ENCODE results near the gene PGLYRP4. TPM values are rescaled to one million over a fixed set of nuclear protein-coding genes. Genes with fewer than 3 reads are reported as not detected.

Gene PGLYRP4
- total and polyA plus RNA-seq, 2 donors (not counting 1 experiment from before 2014, with no cell fraction given): not detected

- Mint-ChIP-seq H3K4me3 (no peak overlapping the region), H3K27ac (no peak overlapping the region), H3K27me3 (peaks cover 46% of the 10 kb centered on the region), H3K4me1 (peaks cover 20% of the 10 kb centered on the region), H3K9me3 (ENCODE audit: insufficient read depth) (no peaks in the 10 kb centered on the region)
- ATAC-seq (ENCODE audit: low read depth) (no peak), DNase-seq (no peak)
- Histone ChIP-seq H3K27me3 (replicated peaks in 1 of 4; ENCODE audit: control extremely low read depth in 1 of 4, control insufficient read depth in 3 of 4, insufficient read depth in 4 of 4, low read length in 3 of 4) (peaks cover 0 to 7% (median 3%) of the 10 kb centered on the region in 4 experiments), H4K20me1 (ENCODE audit: control insufficient read depth, insufficient read depth, low read length, poor library complexity, severe bottlenecking) (no peaks in the 10 kb centered on the region), H3K4me3 (ENCODE audit: control extremely low read depth in 1 of 5, extremely low read depth in 1 of 5, insufficient read depth in 1 of 5, low read depth in 2 of 5, low read length in 4 of 5) (peak overlapping the region in 1 of 5 experiments; percentile 26), H2AFZ (ENCODE audit: insufficient read depth, low read depth, low read length, poor library complexity, severe bottlenecking) (no peak overlapping the region), H3K9ac (ENCODE audit: low read length) (no peak overlapping the region), H3K9me3 (ENCODE audit: control extremely low read depth in 1 of 3, control insufficient read depth in 2 of 3, insufficient read depth in 1 of 3, low read length in 2 of 3) (no peaks in the 10 kb centered on the region), H3K79me2 (ENCODE audit: control insufficient read depth, insufficient read depth, low read length) (no peaks in the 10 kb centered on the region), H3K4me1 (ENCODE audit: control insufficient read depth in 2 of 2, insufficient read depth in 2 of 2, low read length in 2 of 2) (peaks cover 10 to 12% of the 10 kb centered on the region in 2 donors), H3K36me3 (replicated peaks in 1 of 2; ENCODE audit: control extremely low read depth in 1 of 2, control insufficient read depth in 1 of 2, extremely low read depth in 1 of 2, insufficient read depth in 2 of 2, low read length in 1 of 2) (no peaks in the 10 kb centered on the region), H3K27ac (ENCODE audit: low read length in 2 of 2) (no peak overlapping the region), H3K4me2 (replicated peaks; ENCODE audit: low read depth, low read length, poor library complexity, severe bottlenecking) (no peak overlapping the region)
- TF ChIP-seq EZH2 (IDR thresholded peaks at IDR 0.05; ENCODE audit: borderline replicate concordance, insufficient read depth, low read depth, low read length, poor library complexity, severe bottlenecking) (no peak), CTCF (IDR thresholded peaks at IDR 0.05) (no peak)
- WGBS (ENCODE audit: insufficient coverage): 92% methylated on average over 8 of the region's 8 CpGs
- intact Hi-C loops (cut with micrococcal nuclease): no loop called here
- ChIA-PET POLR2A (no interaction called here), CTCF (interaction anchor here (4.9 kb wide), 1 partner anchor 139 kb away, joined by 22 read pairs; no protein-coding TSS in a partner anchor)
Measured at GRCh38 chr1:153356392-153357075, 7.9 kb upstream of the PGLYRP4 start.

- DNase-seq (no peak), ATAC-seq (ENCODE audit: low read depth) (no peak)
- intact Hi-C loops (cut with micrococcal nuclease): no loop called here
- Histone ChIP-seq H3K9me3 (ENCODE audit: control extremely low read depth in 1 of 3, control insufficient read depth in 2 of 3, insufficient read depth in 1 of 3, low read length in 2 of 3) (no peaks in the 10 kb centered on the region), H3K4me2 (replicated peaks; ENCODE audit: low read depth, low read length, poor library complexity, severe bottlenecking) (no peak overlapping the region), H3K27ac (ENCODE audit: low read length in 2 of 2) (no peak overlapping the region), H3K4me1 (ENCODE audit: control insufficient read depth in 2 of 2, insufficient read depth in 2 of 2, low read length in 2 of 2) (peaks cover 10 to 12% of the 10 kb centered on the region in 2 donors), H3K79me2 (ENCODE audit: control insufficient read depth, insufficient read depth, low read length) (no peaks in the 10 kb centered on the region), H3K4me3 (ENCODE audit: control extremely low read depth in 1 of 5, extremely low read depth in 1 of 5, insufficient read depth in 1 of 5, low read depth in 2 of 5, low read length in 4 of 5) (no peak overlapping the region), H3K9ac (ENCODE audit: low read length) (no peak overlapping the region), H4K20me1 (ENCODE audit: control insufficient read depth, insufficient read depth, low read length, poor library complexity, severe bottlenecking) (no peaks in the 10 kb centered on the region), H3K27me3 (replicated peaks in 1 of 4; ENCODE audit: control extremely low read depth in 1 of 4, control insufficient read depth in 3 of 4, insufficient read depth in 4 of 4, low read length in 3 of 4) (peaks cover 0 to 7% (median 3%) of the 10 kb centered on the region in 4 experiments), H3K36me3 (replicated peaks in 1 of 2; ENCODE audit: control extremely low read depth in 1 of 2, control insufficient read depth in 1 of 2, extremely low read depth in 1 of 2, insufficient read depth in 2 of 2, low read length in 1 of 2) (no peaks in the 10 kb centered on the region), H2AFZ (ENCODE audit: insufficient read depth, low read depth, low read length, poor library complexity, severe bottlenecking) (no peak overlapping the region)
- POLR2A ChIA-PET: no interaction called here
- Mint-ChIP-seq H3K9me3 (ENCODE audit: insufficient read depth) (no peaks in the 10 kb centered on the region), H3K27ac (no peak overlapping the region), H3K27me3 (peaks cover 46% of the 10 kb centered on the region), H3K4me3 (no peak overlapping the region), H3K4me1 (peaks cover 20% of the 10 kb centered on the region)
- WGBS (ENCODE audit: insufficient coverage): 66% methylated on average over 5 of the region's 10 CpGs
- CTCF ChIA-PET: interaction anchor here (0.9 to 4.9 kb wide), 2 partner anchors 140 to 190 kb away, joined by 3 to 22 read pairs; no protein-coding TSS in a partner anchor
- TF ChIP-seq CTCF (IDR thresholded peaks at IDR 0.05) (peak; percentile 16), EZH2 (IDR thresholded peaks at IDR 0.05; ENCODE audit: borderline replicate concordance, insufficient read depth, low read depth, low read length, poor library complexity, severe bottlenecking) (no peak)
Measured at GRCh38 chr1:153355445-153356071, 6.9 kb upstream of the PGLYRP4 start.

Data from B cell (primary cell).